ENCODE data around the gene CYP21A2.
"Not testable (repeated sequence)": the region's sequence is repeated elsewhere in the genome, so short reads cannot be mapped to it uniquely, and the experiment has no call there.

CYP21A2 gene

GRCh38 chr6:32056254-32056653, 18.0 kb downstream of the CYP21A2 start:
- DNase-seq: no peak
- Histone ChIP-seq H3K36me3 (peaks cover 5 to 69% (median 65%) of the 10 kb centered on the region in 3 donors), H3K4me3 (no peak overlapping the region), H3K27me3 (no peaks in the 10 kb centered on the region), H3K27ac (no peak overlapping the region), H3K9me3 (no peaks in the 10 kb centered on the region), H3K4me1 (peaks cover 0 to 12% (median 2%) of the 10 kb centered on the region in 4 donors)
- TF ChIP-seq, protein P1, sequence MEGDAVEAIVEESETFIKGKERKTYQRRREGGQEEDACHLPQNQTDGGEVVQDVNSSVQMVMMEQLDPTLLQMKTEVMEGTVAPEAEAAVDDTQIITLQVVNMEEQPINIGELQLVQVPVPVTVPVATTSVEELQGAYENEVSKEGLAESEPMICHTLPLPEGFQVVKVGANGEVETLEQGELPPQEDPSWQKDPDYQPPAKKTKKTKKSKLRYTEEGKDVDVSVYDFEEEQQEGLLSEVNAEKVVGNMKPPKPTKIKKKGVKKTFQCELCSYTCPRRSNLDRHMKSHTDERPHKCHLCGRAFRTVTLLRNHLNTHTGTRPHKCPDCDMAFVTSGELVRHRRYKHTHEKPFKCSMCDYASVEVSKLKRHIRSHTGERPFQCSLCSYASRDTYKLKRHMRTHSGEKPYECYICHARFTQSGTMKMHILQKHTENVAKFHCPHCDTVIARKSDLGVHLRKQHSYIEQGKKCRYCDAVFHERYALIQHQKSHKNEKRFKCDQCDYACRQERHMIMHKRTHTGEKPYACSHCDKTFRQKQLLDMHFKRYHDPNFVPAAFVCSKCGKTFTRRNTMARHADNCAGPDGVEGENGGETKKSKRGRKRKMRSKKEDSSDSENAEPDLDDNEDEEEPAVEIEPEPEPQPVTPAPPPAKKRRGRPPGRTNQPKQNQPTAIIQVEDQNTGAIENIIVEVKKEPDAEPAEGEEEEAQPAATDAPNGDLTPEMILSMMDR (IDR thresholded peaks at IDR 0.05): no peak
- intact Hi-C loops (cut with DNase I; ENCODE audit: low total_unique reads): no loop called here

DNA sequence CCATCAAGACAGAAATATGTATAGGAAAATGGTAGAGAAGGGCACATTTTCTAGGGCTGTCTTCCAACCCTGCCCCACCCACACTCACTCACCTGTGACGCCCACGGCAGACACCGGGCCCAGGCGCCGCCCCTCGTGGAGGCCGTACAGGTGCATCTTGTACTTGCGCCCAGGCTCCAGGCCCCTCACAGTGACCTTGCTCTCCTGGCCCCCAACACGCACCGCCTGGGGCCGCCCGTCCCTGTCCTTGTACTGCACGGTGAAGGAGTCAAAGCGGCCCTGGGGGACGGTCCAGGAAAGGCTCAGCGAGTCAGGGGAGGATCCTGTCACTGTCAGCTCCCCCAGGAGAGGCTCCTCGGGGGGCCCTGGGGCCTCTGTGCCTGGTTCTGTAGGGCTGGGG, 19.8 kb downstream of the CYP21A2 start:
- H3K9me3 ChIP-seq: no peaks in the 10 kb centered on the region
- H3K27me3 ChIP-seq: no peaks in the 10 kb centered on the region
- H3K36me3 ChIP-seq: peaks cover 8 to 74% (median 73%) of the 10 kb centered on the region in 3 donors
- TF ChIP-seq, protein P1 (IDR thresholded peaks at IDR 0.05): no peak
- no peak for DNase-seq
- peaks cover 0 to 12% (median 2%) of the 10 kb centered on the region in 4 donors for H3K4me1 ChIP-seq
- no peak overlapping the region for H3K4me3 ChIP-seq
- intact Hi-C loops (cut with DNase I; ENCODE audit: low total_unique reads): no loop called here
- H3K27ac ChIP-seq: peak overlapping the region in 1 of 2 donors; percentile 12

- DNase-seq: no peak
- no peak overlapping the region for H3K4me3 ChIP-seq
- TF ChIP-seq, protein P1 (IDR thresholded peaks at IDR 0.05): no peak
- peak overlapping the region; percentile 12 to 33 for H3K27ac ChIP-seq
- no peaks in the 10 kb centered on the region for H3K9me3 ChIP-seq
- H3K36me3 ChIP-seq: peaks cover 11 to 73% (median 69%) of the 10 kb centered on the region in 3 donors
- no peaks in the 10 kb centered on the region for H3K27me3 ChIP-seq
- H3K4me1 ChIP-seq: peaks cover 0 to 12% (median 2%) of the 10 kb centered on the region in 4 donors
- intact Hi-C loops (cut with DNase I; ENCODE audit: low total_unique reads): no loop called here
Observed at GRCh38 chr6:32058511-32058963, 20.3 kb downstream of the CYP21A2 start.

DNA sequence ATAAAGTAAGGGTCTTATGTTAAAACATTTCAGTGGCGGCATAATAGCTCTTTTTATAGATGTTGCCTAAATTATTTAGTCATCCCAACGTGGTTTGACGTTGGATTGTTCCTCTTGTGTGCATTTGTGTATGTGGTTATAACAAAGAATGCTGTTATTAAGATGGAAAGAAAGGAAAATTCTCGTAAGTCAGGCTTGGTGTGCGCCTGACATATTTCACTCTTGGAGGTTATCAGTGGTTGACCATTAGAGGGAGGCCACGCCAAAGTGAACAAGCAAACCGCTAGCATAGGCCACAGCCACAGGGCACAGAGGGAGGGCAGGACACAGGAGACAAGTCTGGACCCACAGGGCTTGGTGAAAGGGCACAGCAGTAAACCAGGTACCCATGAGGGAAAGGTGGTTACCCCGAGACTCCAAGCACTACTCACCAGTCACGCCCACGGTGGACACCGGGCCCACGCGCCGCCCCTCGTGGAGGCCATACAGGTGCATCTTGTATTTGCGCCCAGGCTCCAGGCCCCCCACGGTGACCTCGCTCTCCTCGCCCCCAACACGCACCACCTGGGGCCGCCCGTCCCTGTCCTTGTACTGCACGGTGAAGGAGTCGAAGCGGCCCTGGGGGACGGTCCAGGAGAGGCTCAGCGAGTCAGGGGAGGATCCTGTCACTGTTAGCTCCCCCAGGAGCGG, 22.9 kb downstream of the CYP21A2 start:
- DNase-seq: no peak
- H3K4me3 ChIP-seq: no peak overlapping the region
- peaks cover 26 to 80% (median 79%) of the 10 kb centered on the region in 3 donors for H3K36me3 ChIP-seq
- no peak overlapping the region for H3K27ac ChIP-seq
- intact Hi-C loops (cut with DNase I; ENCODE audit: low total_unique reads): no loop called here
- no peaks in the 10 kb centered on the region for H3K9me3 ChIP-seq
- no peaks in the 10 kb centered on the region for H3K27me3 ChIP-seq
- peaks cover 0 to 12% (median 2%) of the 10 kb centered on the region in 4 donors for H3K4me1 ChIP-seq
- TF ChIP-seq, protein P1 (IDR thresholded peaks at IDR 0.05): no peak

GRCh38 chr6:32064706-32065105, 26.5 kb downstream of the CYP21A2 start:
- Histone ChIP-seq H3K27me3 (no peaks in the 10 kb centered on the region), H3K9me3 (no peaks in the 10 kb centered on the region), H3K27ac (no peak overlapping the region), H3K36me3 (peaks cover 35 to 84% (median 83%) of the 10 kb centered on the region in 3 donors), H3K4me1 (no peaks in the 10 kb centered on the region), H3K4me3 (no peak overlapping the region)
- no peak for DNase-seq
- TF ChIP-seq, protein P1 (IDR thresholded peaks at IDR 0.05): no peak
- intact Hi-C loops (cut with DNase I; ENCODE audit: low total_unique reads): no loop called here

DNA sequence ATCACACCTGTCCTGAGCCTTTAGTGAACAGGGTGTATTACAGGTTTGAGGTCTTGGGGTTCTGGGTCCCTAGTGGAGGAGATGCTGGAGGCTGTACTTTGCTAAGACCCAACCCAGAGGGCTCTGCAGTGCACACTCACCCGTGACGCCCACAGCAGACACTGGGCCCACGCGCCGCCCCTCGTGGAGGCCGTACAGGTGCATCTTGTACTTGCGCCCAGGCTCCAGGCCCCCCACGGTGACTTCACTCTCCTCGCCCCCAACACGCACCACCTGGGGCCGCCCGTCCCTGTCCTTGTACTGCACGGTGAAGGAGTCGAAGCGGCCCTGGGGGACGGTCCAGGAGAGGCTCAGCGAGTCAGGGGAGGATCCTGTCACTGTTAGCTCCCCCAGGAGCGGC, 29.3 kb downstream of the CYP21A2 start:
- intact Hi-C loops (cut with DNase I; ENCODE audit: low total_unique reads); H3K4me3 ChIP-seq: not testable (repeated sequence)
- H3K36me3 ChIP-seq: peaks cover 38 to 78% (median 76%) of the 10 kb centered on the region in 3 donors

GRCh38 chr6:32068315-32068714, 30.1 kb downstream of the CYP21A2 start:
- peaks cover 36 to 84% (median 76%) of the 10 kb centered on the region in 3 donors for H3K36me3 ChIP-seq
- DNase-seq; H3K4me1 ChIP-seq; intact Hi-C loops (cut with DNase I; ENCODE audit: low total_unique reads); H3K4me3 ChIP-seq; H3K9me3 ChIP-seq; H3K27ac ChIP-seq; H3K27me3 ChIP-seq: not testable (repeated sequence)

More for the DNA sequence above, 29.3 kb downstream of the CYP21A2 start:
- H3K9me3 ChIP-seq, H3K27ac ChIP-seq, DNase-seq, H3K27me3 ChIP-seq, H3K4me1 ChIP-seq: not testable (repeated sequence)

Data from tibial artery (tissue), 4 donors.